ENCODE measurements around the gene NOP53.

- TF ChIP-seq ZKSCAN5 (CRISPR knock-in tag; IDR thresholded peaks at IDR 0.05) (no peak), HMG20B (CRISPR knock-in tag; conservative IDR thresholded peaks at IDR 0.05) (no peak), CC2D1A (CRISPR knock-in tag; IDR thresholded peaks at IDR 0.05) (no peak), NFATC3 (CRISPR knock-in tag; IDR thresholded peaks at IDR 0.05) (no peak), GMEB1 (CRISPR knock-in tag; IDR thresholded peaks at IDR 0.05; ENCODE audit: borderline replicate concordance) (no peak), CEBPG (CRISPR knock-in tag; IDR thresholded peaks at IDR 0.05) (no peak), YY1 (IDR thresholded peaks at IDR 0.05; ENCODE audit: insufficient read depth, insufficient replicate concordance, low read depth, low read length) (no peak)
- TF ChIP-seq, protein P1, sequence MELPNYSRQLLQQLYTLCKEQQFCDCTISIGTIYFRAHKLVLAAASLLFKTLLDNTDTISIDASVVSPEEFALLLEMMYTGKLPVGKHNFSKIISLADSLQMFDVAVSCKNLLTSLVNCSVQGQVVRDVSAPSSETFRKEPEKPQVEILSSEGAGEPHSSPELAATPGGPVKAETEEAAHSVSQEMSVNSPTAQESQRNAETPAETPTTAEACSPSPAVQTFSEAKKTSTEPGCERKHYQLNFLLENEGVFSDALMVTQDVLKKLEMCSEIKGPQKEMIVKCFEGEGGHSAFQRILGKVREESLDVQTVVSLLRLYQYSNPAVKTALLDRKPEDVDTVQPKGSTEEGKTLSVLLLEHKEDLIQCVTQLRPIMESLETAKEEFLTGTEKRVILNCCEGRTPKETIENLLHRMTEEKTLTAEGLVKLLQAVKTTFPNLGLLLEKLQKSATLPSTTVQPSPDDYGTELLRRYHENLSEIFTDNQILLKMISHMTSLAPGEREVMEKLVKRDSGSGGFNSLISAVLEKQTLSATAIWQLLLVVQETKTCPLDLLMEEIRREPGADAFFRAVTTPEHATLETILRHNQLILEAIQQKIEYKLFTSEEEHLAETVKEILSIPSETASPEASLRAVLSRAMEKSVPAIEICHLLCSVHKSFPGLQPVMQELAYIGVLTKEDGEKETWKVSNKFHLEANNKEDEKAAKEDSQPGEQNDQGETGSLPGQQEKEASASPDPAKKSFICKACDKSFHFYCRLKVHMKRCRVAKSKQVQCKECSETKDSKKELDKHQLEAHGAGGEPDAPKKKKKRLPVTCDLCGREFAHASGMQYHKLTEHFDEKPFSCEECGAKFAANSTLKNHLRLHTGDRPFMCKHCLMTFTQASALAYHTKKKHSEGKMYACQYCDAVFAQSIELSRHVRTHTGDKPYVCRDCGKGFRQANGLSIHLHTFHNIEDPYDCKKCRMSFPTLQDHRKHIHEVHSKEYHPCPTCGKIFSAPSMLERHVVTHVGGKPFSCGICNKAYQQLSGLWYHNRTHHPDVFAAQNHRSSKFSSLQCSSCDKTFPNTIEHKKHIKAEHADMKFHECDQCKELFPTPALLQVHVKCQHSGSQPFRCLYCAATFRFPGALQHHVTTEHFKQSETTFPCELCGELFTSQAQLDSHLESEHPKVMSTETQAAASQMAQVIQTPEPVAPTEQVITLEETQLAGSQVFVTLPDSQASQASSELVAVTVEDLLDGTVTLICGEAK (IDR thresholded peaks at IDR 0.05), result no peak
- TF ChIP-seq, protein P1 (CRISPR knock-in tag; IDR thresholded peaks at IDR 0.05), result no peak
These were observed 4.4 kb upstream of the NOP53 start for GRCh38 chr19:47740866-47741519.
